Loucy (cell line): ENCODE measurements around the gene SLC25A6.

ENCODE experiments used
- EZH2phosphoT487 ChIP-seq: fragments of 200-600 bp; IDR thresholded peaks from 2 replicates; pipeline ENCODE4 v1.6.1; 2018; ENCODE audit warnings: antibody characterized with exemption, mild to moderate bottlenecking, moderate library complexity, borderline replicate concordance
- TF ChIP-seq, protein P1 (sequence below): fragments of 200-600 bp; sonication (generic); conservative IDR thresholded peaks from 2 replicates; pipeline ENCODE4 v1.5.1; 2014; ENCODE audit warnings: mild to moderate bottlenecking, antibody characterized with exemption, low read length

DNA sequence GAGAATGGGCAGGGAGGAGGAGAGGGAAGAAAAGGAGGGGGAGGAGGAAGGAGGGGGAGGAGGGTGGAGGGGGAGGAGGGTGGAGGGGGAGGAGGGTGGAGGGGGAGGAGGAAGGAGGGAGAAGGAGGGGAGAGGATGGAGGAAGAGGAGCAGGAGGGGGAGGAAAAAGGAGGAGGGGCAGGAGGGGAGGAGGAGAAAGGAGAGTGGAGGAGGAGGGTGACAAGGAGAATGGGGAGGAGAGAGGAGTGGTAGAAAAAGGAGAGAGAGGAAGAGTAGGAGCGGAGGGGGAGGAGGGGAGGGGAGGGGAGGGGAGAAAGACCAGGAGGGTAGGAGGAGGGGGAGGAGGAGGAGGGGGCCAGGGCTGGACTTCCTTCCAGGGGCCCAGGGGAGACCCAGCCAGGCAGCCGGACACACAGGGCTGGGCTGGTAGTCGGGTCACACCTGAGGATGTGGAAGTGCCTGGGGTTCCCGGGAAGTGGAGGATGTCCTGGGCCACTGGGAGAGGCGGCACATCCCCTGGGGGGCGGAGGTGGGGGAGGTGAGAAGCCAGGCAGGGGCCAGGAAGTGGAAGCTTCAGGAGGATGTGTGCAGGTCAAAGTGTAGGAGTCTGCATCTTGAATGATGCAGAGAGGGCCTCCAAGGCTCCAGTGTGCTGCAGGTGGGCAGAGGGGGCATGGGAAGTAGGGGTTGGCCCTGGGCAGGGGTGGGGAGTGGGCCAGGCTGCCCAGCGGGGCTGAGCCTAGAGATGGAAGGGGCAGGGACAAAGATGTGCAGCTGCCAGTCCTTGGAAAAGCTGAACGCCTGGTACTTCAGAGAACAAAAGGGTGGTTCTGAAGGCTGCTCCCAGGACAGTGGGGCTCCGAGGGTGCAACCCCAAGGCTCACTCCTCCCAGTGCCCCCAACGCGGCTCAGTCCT, 36.5 kb downstream of the SLC25A6 start:
- TF ChIP-seq, protein P1, sequence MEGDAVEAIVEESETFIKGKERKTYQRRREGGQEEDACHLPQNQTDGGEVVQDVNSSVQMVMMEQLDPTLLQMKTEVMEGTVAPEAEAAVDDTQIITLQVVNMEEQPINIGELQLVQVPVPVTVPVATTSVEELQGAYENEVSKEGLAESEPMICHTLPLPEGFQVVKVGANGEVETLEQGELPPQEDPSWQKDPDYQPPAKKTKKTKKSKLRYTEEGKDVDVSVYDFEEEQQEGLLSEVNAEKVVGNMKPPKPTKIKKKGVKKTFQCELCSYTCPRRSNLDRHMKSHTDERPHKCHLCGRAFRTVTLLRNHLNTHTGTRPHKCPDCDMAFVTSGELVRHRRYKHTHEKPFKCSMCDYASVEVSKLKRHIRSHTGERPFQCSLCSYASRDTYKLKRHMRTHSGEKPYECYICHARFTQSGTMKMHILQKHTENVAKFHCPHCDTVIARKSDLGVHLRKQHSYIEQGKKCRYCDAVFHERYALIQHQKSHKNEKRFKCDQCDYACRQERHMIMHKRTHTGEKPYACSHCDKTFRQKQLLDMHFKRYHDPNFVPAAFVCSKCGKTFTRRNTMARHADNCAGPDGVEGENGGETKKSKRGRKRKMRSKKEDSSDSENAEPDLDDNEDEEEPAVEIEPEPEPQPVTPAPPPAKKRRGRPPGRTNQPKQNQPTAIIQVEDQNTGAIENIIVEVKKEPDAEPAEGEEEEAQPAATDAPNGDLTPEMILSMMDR, result no peak
- TF ChIP-seq EZH2phosphoT487, result no peak
